PC-9 (cell line): ENCODE data around the gene ATXN7L2. TPM values are rescaled to one million over a fixed set of nuclear protein-coding genes. Genes with fewer than 3 reads are reported as not detected.

Experiments
- BruUV-seq: library from RNA; stranded (reverse); fragments of 400-500 nt; replicated peaks from 2 replicates; lab custom pipeline; 2021; lab: Mats Ljungman, UMichigan
- CTCF ChIA-PET: fragments of 300-600 bp; sonication (Branson Sonifier 250); formaldehyde crosslinking; loops from one replicate; lab custom pipeline; 2022; ENCODE audit warnings: antibody characterized with exemption; lab: Charles Lee
- POLR2A ChIA-PET: fragments of 300-600 bp; sonication (Branson Sonifier 250); formaldehyde crosslinking; loops from one replicate; lab custom pipeline; 2022; ENCODE audit warnings: antibody characterized with exemption; ENCODE audit not compliant: unreplicated experiment; lab: Charles Lee
- DNase-seq, 2 experiments: peaks; one replicate each; pipeline versions ENCODE4 v3.0.0 to v3.0.0-alpha.2; 2015 to 2022; ENCODE audit warnings: mixed read lengths in 1 of 2
- H2AFZ ChIP-seq: fragments of 200-600 bp; sonication (generic); 2 replicates; pipeline ENCODE4 v1.8.1; 2017; ENCODE audit warnings: antibody characterized with exemption
- H3F3A ChIP-seq: fragments of 200-600 bp; sonication (generic); 2 replicates; pipeline ENCODE4 v1.8.1; 2017; ENCODE audit warnings: antibody characterized with exemption, mild to moderate bottlenecking, low read depth; ENCODE audit not compliant: insufficient read depth
- H3K27ac ChIP-seq: fragments of 200-600 bp; sonication (generic); 2 replicates; pipeline ENCODE4 v1.6.1; 2016; ENCODE audit warnings: mixed run types
- H3K27me3 ChIP-seq: fragments of 200-600 bp; sonication (generic); 2 replicates; pipeline ENCODE4 v1.6.1; 2016; ENCODE audit warnings: low read depth, mixed run types; ENCODE audit not compliant: insufficient read depth
- H3K36me3 ChIP-seq: fragments of 200-600 bp; sonication (generic); 2 replicates; pipeline ENCODE4 v1.6.1; 2016; ENCODE audit warnings: low read depth, mixed run types
- H3K4me1 ChIP-seq: fragments of 200-600 bp; sonication (generic); replicated peaks from 2 replicates; pipeline ENCODE4 v1.6.1; 2016; ENCODE audit warnings: mixed run types; ENCODE audit not compliant: insufficient read depth
- H3K4me2 ChIP-seq: fragments of 200-600 bp; sonication (generic); 2 replicates; pipeline ENCODE4 v1.6.1; 2017; ENCODE audit warnings: mixed run types
- H3K4me3 ChIP-seq: fragments of 200-600 bp; sonication (generic); 2 replicates; pipeline ENCODE4 v1.6.1; 2016; ENCODE audit warnings: mixed run types
- H3K79me2 ChIP-seq: fragments of 200-600 bp; sonication (generic); 2 replicates; pipeline ENCODE4 v1.6.1; 2017; ENCODE audit warnings: low read depth, mixed run types
- H3K9me2 ChIP-seq: fragments of 200-600 bp; sonication (generic); 2 replicates; pipeline ENCODE4 v1.8.1; 2017; ENCODE audit warnings: mild to moderate bottlenecking; ENCODE audit not compliant: insufficient read depth
- H3K9me3 ChIP-seq: fragments of 200-600 bp; sonication (generic); 2 replicates; pipeline ENCODE4 v1.8.1; 2016; ENCODE audit warnings: low read depth; ENCODE audit not compliant: insufficient read depth
- H4K20me1 ChIP-seq: fragments of 200-600 bp; sonication (generic); 2 replicates; pipeline ENCODE4 v1.8.1; 2017; ENCODE audit not compliant: insufficient read depth
- EZH2 ChIP-seq: fragments of 200-600 bp; sonication (generic); IDR thresholded peaks from 2 replicates; pipeline ENCODE4 v1.8.0; 2017; ENCODE audit warnings: antibody characterized with exemption, low read depth
- intact Hi-C: fragments of 100-400 bp; cut with micrococcal nuclease; formaldehyde crosslinking; loops from one replicate; pipeline ENCODE4 v1.10.0; 2022; ENCODE audit not compliant: unreplicated experiment
- total RNA-seq: library from RNA; stranded (reverse); gene quantifications from 2 replicates; pipeline ENCODE4 v1.2.3, GENCODE V29; 2021
- TF ChIP-seq, protein P1 (sequence below): fragments of 200-600 bp; sonication (generic); conservative IDR thresholded peaks from 2 replicates; pipeline ENCODE4 v1.6.1; 2017; ENCODE audit warnings: mixed run types, antibody characterized with exemption, mild to moderate bottlenecking, moderate library complexity

ATXN7L2 gene
- total RNA-seq, 1 experiment from 2014 or later, result 4.7 TPM

DNA sequence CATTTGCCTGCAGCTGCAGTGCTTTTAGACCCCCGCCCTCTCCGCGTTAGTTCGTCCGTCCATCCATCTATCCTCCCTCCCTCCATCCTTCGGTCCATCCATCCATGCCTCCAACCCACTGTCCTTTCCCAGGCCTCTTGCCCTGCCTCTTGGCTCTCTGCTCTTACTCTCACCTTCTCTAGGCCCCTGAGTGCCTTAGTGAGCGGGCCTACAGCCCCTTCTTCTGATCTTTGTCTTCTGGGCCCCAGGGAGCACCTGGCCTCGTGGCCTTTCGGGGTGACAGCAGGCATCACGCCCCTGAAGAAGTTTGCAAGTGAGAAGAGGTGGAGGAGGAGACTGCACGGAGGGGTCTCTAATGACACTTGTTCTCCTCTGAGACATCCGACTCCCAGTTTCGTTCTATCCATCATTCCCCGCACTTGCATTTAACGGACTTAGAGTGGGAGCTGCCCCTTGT is 842 bp downstream of the ATXN7L2 start:
- Histone ChIP-seq H4K20me1 (no peaks in the 10 kb centered on the region), H3K9me3 (no peaks in the 10 kb centered on the region), H3K4me3 (peak overlapping the region; percentile 68), H3K79me2 (no peaks in the 10 kb centered on the region), H3F3A (no peaks in the 10 kb centered on the region), H3K36me3 (no peaks in the 10 kb centered on the region), H3K4me1 (peaks cover 11% of the 10 kb centered on the region), H3K27ac (no peak overlapping the region), H2AFZ (peak overlapping the region; percentile 91), H3K9me2 (no peaks in the 10 kb centered on the region), H3K4me2 (peak overlapping the region; percentile 90), H3K27me3 (peaks cover 30% of the 10 kb centered on the region)
- DNase-seq, result no peak
- ChIA-PET CTCF (no interaction called here), POLR2A (no interaction called here)
- BruUV-seq, result TSS peak; percentile 77
- intact Hi-C loops, result loop anchor here (1.0 kb wide), 1 partner anchor 58 kb away; the partner anchor contains the start of gene PSMA5
- TF ChIP-seq EZH2, result no peak
- TF ChIP-seq, protein P1, sequence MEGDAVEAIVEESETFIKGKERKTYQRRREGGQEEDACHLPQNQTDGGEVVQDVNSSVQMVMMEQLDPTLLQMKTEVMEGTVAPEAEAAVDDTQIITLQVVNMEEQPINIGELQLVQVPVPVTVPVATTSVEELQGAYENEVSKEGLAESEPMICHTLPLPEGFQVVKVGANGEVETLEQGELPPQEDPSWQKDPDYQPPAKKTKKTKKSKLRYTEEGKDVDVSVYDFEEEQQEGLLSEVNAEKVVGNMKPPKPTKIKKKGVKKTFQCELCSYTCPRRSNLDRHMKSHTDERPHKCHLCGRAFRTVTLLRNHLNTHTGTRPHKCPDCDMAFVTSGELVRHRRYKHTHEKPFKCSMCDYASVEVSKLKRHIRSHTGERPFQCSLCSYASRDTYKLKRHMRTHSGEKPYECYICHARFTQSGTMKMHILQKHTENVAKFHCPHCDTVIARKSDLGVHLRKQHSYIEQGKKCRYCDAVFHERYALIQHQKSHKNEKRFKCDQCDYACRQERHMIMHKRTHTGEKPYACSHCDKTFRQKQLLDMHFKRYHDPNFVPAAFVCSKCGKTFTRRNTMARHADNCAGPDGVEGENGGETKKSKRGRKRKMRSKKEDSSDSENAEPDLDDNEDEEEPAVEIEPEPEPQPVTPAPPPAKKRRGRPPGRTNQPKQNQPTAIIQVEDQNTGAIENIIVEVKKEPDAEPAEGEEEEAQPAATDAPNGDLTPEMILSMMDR, result no peak

GRCh38 chr1:109485001-109485400 is 1.3 kb downstream of the ATXN7L2 start:
- H4K20me1 ChIP-seq, result no peaks in the 10 kb centered on the region
- H3F3A ChIP-seq, result no peaks in the 10 kb centered on the region
- ChIA-PET POLR2A (no interaction called here), CTCF (no interaction called here)
- TF ChIP-seq, protein P1, result no peak
- no peak for TF ChIP-seq EZH2
- no peaks in the 10 kb centered on the region for H3K9me2 ChIP-seq
- peaks cover 11% of the 10 kb centered on the region for H3K4me1 ChIP-seq
- H3K27ac ChIP-seq, result no peak overlapping the region
- no TSS peak for BruUV-seq
- H3K36me3 ChIP-seq, result no peaks in the 10 kb centered on the region
- intact Hi-C loops, result no loop called here
- H2AFZ ChIP-seq, result no peak overlapping the region
- peak overlapping the region; percentile 90 for H3K4me2 ChIP-seq
- peak overlapping the region; percentile 68; the same call in 1 of the 2 replicates for H3K4me3 ChIP-seq
- no peaks in the 10 kb centered on the region for H3K79me2 ChIP-seq
- no peaks in the 10 kb centered on the region for H3K9me3 ChIP-seq
- no peak for DNase-seq
- H3K27me3 ChIP-seq, result peaks cover 26% of the 10 kb centered on the region

GRCh38 chr1:109487261-109487660 is 3.6 kb downstream of the ATXN7L2 start:
- ChIA-PET POLR2A (no interaction called here), CTCF (no interaction called here)
- no peaks in the 10 kb centered on the region for H3F3A ChIP-seq
- no peaks in the 10 kb centered on the region for H3K9me3 ChIP-seq
- no peaks in the 10 kb centered on the region for H4K20me1 ChIP-seq
- no peak overlapping the region for H2AFZ ChIP-seq
- no peak overlapping the region for H3K4me2 ChIP-seq
- no peak overlapping the region for H3K4me3 ChIP-seq
- peaks cover 11% of the 10 kb centered on the region for H3K4me1 ChIP-seq
- no peaks in the 10 kb centered on the region for H3K79me2 ChIP-seq
- no peak overlapping the region for H3K27ac ChIP-seq
- TF ChIP-seq, protein P1, result no peak
- TF ChIP-seq EZH2, result no peak
- intact Hi-C loops, result no loop called here
- H3K9me2 ChIP-seq, result no peaks in the 10 kb centered on the region
- H3K36me3 ChIP-seq, result no peaks in the 10 kb centered on the region
- H3K27me3 ChIP-seq, result peaks cover 3% of the 10 kb centered on the region
- no TSS peak for BruUV-seq
- no peak for DNase-seq
